H1 (cell line): Measurements from ENCODE around the gene AURKB. TPM values are rescaled to one million over a fixed set of nuclear protein-coding genes. Genes with fewer than 3 reads are reported as not detected.

ENCODE experiments used
- microRNA counts: library from miRNA; unstranded; fragments of <30 nt; microRNA quantifications from one replicate; lab custom pipeline; 2015
- microRNA-seq, 2 experiments: library from miRNA; unstranded; fragments of <30 nt; microRNA quantifications; one replicate each; pipeline versions ENCODE4 to v1.2.0, GENCODE V29; 2016 to 2020; ENCODE audit warnings: borderline microRNAs expressed in 2 of 2, borderline number of aligned reads in 2 of 2, borderline replicate concordance in 1 of 2
- polyA plus RNA-seq, 7 experiments: library from polyadenylated mRNA; depleted of rRNA in 3 of 7; stranded (reverse) in 5 of 7; unstranded in 2 of 7; fragments of >200 nt in 5 of 7; fragments of 200-250 nt in 2 of 7; gene quantifications; 1 replicate in 5 of 7; 2 replicates in 1 of 7; 4 replicates in 1 of 7; pipeline versions ENCODE4 v1.2.1 to v1.2.3, GENCODE V29; 2011 to 2013; ENCODE audit warnings: missing spikeins in 2 of 7, mixed read lengths in 2 of 7
- total RNA-seq: library from RNA; stranded (reverse); fragmentation: NEBNext Ultra II Directional; extraction: Animal tissue kit (Norgen Biotek cat#: 25700); gene quantifications from 2 replicates; pipeline ENCODE4 v1.2.1, GENCODE V29; 2021

The AURKB gene
- total and polyA plus RNA-seq, 2 of the 8 experiments (the other 6 are each of a cell fraction or from before 2014, with no cell fraction given), result 102 to 160 TPM

MicroRNAs within 50 kb of the gene (microRNA counts, 767-probe panel; counts per million panel counts)
- microRNA hsa-miR-4521 (lab: Ali Mortazavi, UCI), result 879 counts per million, percentile 95 among the panel's probes with 10 or more counts

Small RNA genes lying within 50 kb of the gene (microRNA-seq; reads per million reads assigned to microRNA genes)
- gene MIR4521, result 29.0 to 145 reads per million in 2 experiments

Other genes with a start within 250 kb of the AURKB start
- gene GUCY2D, start 208.0 kb downstream of the AURKB start, total RNA-seq, result 0.48 and 0.59 TPM in 2 replicates
- gene GUCY2D, start 208.0 kb downstream of the AURKB start, polyA plus RNA-seq (2011; rRNA removed), result 0.20 and 0.31 TPM in 2 replicates
- gene ALOX15B, start 171.5 kb downstream of the AURKB start, total RNA-seq, result 0.46 and 0.63 TPM in 2 replicates
- gene ALOX15B, start 171.5 kb downstream of the AURKB start, polyA plus RNA-seq (2011; rRNA removed), result 0.91 and 1.4 TPM in 2 replicates
- not detected in 2 replicates for gene ALOX12B, start 122.9 kb downstream of the AURKB start, total RNA-seq
- gene ALOX12B, start 122.9 kb downstream of the AURKB start, polyA plus RNA-seq (2011; rRNA removed), result 0.82 and 0.86 TPM in 2 replicates
- gene ALOXE3, start 92.1 kb downstream of the AURKB start, total RNA-seq, result not detected in 2 replicates
- 0.26 and 0.55 TPM in 2 replicates for gene ALOXE3, start 92.1 kb downstream of the AURKB start, polyA plus RNA-seq (2011; rRNA removed)
- 0.32 and 0.69 TPM in 2 replicates for gene HES7, start 86.5 kb downstream of the AURKB start, total RNA-seq
- 0.20 and 0.55 TPM in 2 replicates for gene HES7, start 86.5 kb downstream of the AURKB start, polyA plus RNA-seq (2011; rRNA removed)
- gene PER1, start 58.2 kb downstream of the AURKB start, total RNA-seq, result 38.0 and 39.9 TPM in 2 replicates
- 9.6 and 17.3 TPM in 2 replicates for gene PER1, start 58.2 kb downstream of the AURKB start, polyA plus RNA-seq (2011; rRNA removed)
- gene VAMP2, start 47.6 kb downstream of the AURKB start, total RNA-seq, result 19.0 and 20.5 TPM in 2 replicates
- gene VAMP2, start 47.6 kb downstream of the AURKB start, polyA plus RNA-seq (2011; rRNA removed), result 19.3 and 25.2 TPM in 2 replicates
- 17.3 and 17.9 TPM in 2 replicates for gene TMEM107, start 34.2 kb downstream of the AURKB start, total RNA-seq
- 21.4 and 21.5 TPM in 2 replicates for gene TMEM107, start 34.2 kb downstream of the AURKB start, polyA plus RNA-seq (2011; rRNA removed)
- gene BORCS6, start 20.4 kb downstream of the AURKB start, total RNA-seq, result 3.6 and 4.6 TPM in 2 replicates
- gene BORCS6, start 20.4 kb downstream of the AURKB start, polyA plus RNA-seq (2011; rRNA removed), result 3.3 and 3.8 TPM in 2 replicates
- 33.7 and 39.8 TPM in 2 replicates for gene CTC1, start 37.5 kb upstream of the AURKB start, total RNA-seq
- gene CTC1, start 37.5 kb upstream of the AURKB start, polyA plus RNA-seq (2011; rRNA removed), result 19.4 and 32.2 TPM in 2 replicates
- 238 and 248 TPM in 2 replicates for gene PFAS, start 38.7 kb upstream of the AURKB start, total RNA-seq
- 88.4 and 120 TPM in 2 replicates for gene PFAS, start 38.7 kb upstream of the AURKB start, polyA plus RNA-seq (2011; rRNA removed)
- 36.9 and 39.4 TPM in 2 replicates for gene RANGRF, start 78.1 kb upstream of the AURKB start, total RNA-seq
- 49.6 and 52.8 TPM in 2 replicates for gene RANGRF, start 78.1 kb upstream of the AURKB start, polyA plus RNA-seq (2011; rRNA removed)
- 3.6 and 5.8 TPM in 2 replicates for gene SLC25A35, start 84.8 kb upstream of the AURKB start, total RNA-seq
- 4.2 and 6.0 TPM in 2 replicates for gene SLC25A35, start 84.8 kb upstream of the AURKB start, polyA plus RNA-seq (2011; rRNA removed)
- gene ARHGEF15, start 99.7 kb upstream of the AURKB start, total RNA-seq, result 0.67 and 1.8 TPM in 2 replicates
- gene ARHGEF15, start 99.7 kb upstream of the AURKB start, polyA plus RNA-seq (2011; rRNA removed), result 4.1 and 9.3 TPM in 2 replicates
- gene ODF4, start 129.3 kb upstream of the AURKB start, total RNA-seq, result not detected in 2 replicates
- gene ODF4, start 129.3 kb upstream of the AURKB start, polyA plus RNA-seq (2011; rRNA removed), result not detected in 2 replicates
- gene RPL26, start 172.6 kb upstream of the AURKB start, total RNA-seq, result 1,963 and 1,980 TPM in 2 replicates
- 1,277 and 2,554 TPM in 2 replicates for gene RPL26, start 172.6 kb upstream of the AURKB start, polyA plus RNA-seq (2011; rRNA removed)
- not detected in 2 replicates for gene RNF222, start 187.3 kb upstream of the AURKB start, total RNA-seq
- not detected in 2 replicates for gene RNF222, start 187.3 kb upstream of the AURKB start, polyA plus RNA-seq (2011; rRNA removed)
- 31.3 and 32.9 TPM in 2 replicates for gene NDEL1, start 225.3 kb upstream of the AURKB start, total RNA-seq
- gene NDEL1, start 225.3 kb upstream of the AURKB start, polyA plus RNA-seq (2011; rRNA removed), result 31.1 and 31.2 TPM in 2 replicates